NCI-H82 treated with DMSO at 0.1 percent for 48 hours (cell line): Measurements from ENCODE around the gene MACF1.

Experiments used
- DNase-seq: peaks from one replicate; lab custom pipeline; 2025; ENCODE audit not compliant: unreplicated experiment; lab: John Stamatoyannopoulos, UW

MACF1 gene

GRCh38 chr1:39261712-39262221, 57.3 kb downstream of the MACF1 start:
- DNase-seq = no peak

GRCh38 chr1:39262802-39263201, 58.3 kb downstream of the MACF1 start:
- no peak for DNase-seq

- peak; percentile 57 for DNase-seq
Measured at GRCh38 chr1:39266269-39266668, 61.8 kb downstream of the MACF1 start.

- no peak for DNase-seq
Measured at GRCh38 chr1:39266792-39267191, 62.3 kb downstream of the MACF1 start.

GRCh38 chr1:39268112-39268581, 63.7 kb downstream of the MACF1 start:
- no peak for DNase-seq

GRCh38 chr1:39268906-39269305, 64.4 kb downstream of the MACF1 start:
- no peak for DNase-seq

GRCh38 chr1:39269349-39269748, 64.9 kb downstream of the MACF1 start:
- no peak for DNase-seq

- peak; percentile 94 for DNase-seq
Measured at GRCh38 chr1:39269791-39270342, 65.4 kb downstream of the MACF1 start.

- DNase-seq = no peak
Measured at GRCh38 chr1:39270368-39270767, 65.9 kb downstream of the MACF1 start.

GRCh38 chr1:39272027-39272797, 67.7 kb downstream of the MACF1 start:
- peak; percentile 50 for DNase-seq

GRCh38 chr1:39272798-39273469, 68.4 kb downstream of the MACF1 start:
- DNase-seq = no peak

GRCh38 chr1:39275836-39276507, 71.5 kb downstream of the MACF1 start:
- DNase-seq = no peak

GRCh38 chr1:39277879-39278278, 73.4 kb downstream of the MACF1 start:
- peak; percentile 57 for DNase-seq

- DNase-seq = no peak
Measured at GRCh38 chr1:39282537-39283216, 78.2 kb downstream of the MACF1 start.

GRCh38 chr1:39283858-39284257, 79.4 kb downstream of the MACF1 start:
- no peak for DNase-seq

GRCh38 chr1:39287541-39287940, 83.0 kb downstream of the MACF1 start:
- no peak for DNase-seq

GRCh38 chr1:39288735-39289465, 84.4 kb downstream of the MACF1 start:
- no peak for DNase-seq

- no peak for DNase-seq
Measured at GRCh38 chr1:39292401-39292800, 87.9 kb downstream of the MACF1 start.

GRCh38 chr1:39293375-39294070, 89.0 kb downstream of the MACF1 start:
- DNase-seq = no peak

GRCh38 chr1:39294531-39294930, 90.0 kb downstream of the MACF1 start:
- DNase-seq = no peak
